GM19395 (cell line): ENCODE measurements around the gene DDX39A.
"Not testable (repeated sequence)": the region's sequence is repeated elsewhere in the genome, so short reads cannot be mapped to it uniquely, and the experiment has no call there.

Experiments
- ATAC-seq: cut with Tn5 transposase; IDR thresholded peaks from one replicate; pipeline ENCODE4 v1.9.1; 2021; ENCODE audit warnings: mild to moderate bottlenecking, moderate library complexity; ENCODE audit not compliant: unreplicated experiment

The DDX39A gene

DNA sequence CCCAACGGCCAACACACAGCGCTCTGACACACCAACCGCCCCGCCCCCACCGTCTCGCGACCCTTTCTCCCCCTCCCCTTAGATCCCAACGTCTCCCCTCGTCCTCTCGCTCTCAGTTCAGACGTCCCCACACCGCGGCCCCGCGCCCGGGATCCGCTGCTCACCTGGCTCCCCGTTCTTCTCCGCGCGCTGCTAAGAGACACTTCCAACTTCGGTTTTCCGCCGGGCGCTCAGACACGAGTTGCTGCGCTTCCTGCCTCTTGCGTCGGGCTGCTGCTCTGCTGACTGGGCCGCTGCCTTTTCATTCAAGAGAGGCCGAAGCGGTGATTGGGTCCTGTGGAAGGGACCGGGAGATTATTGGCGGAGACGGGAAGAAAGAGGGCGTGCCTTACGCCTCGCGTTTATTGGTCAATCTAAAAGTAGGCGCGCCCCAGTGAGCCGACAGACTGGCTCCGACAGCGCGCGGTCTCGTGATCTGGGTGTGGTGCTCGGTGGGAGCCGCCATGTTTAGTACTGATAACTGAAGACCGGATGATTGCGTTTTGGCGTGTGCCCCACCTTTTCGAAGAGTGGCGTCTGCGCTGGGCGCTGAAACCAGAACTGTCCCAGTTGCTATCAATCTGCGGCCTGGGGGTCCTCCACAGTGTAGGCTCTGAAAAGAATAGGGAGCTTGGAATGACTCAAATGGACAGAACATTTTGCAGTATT is at the start of gene DDX39A:
TSS of gene DDX39A (minus strand) at position 236 of the 708 bp plus-strand sequence. CDS start 6,121 bp downstream, outside the sequence.
- ATAC-seq, result peak; percentile 87

DNA sequence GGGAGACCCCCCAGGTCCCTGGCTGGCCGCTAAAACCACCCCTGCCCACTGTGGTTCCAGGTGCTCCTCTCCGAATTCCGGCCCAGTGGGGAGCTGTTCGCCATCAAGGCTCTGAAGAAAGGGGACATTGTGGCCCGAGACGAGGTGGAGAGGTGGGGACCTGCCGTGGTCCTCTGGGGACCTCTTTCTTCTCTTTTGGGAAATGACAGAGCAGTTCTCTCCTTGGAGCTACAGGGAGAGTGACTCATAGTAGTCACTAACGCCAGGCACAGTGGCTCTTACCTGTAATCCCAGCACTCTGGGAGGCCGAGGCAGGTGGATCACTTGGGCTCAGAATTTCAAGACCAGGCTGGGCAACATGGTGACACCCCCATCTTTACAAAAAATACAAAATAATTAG is 48.7 kb upstream of the DDX39A start:
- ATAC-seq, result no peak

DNA sequence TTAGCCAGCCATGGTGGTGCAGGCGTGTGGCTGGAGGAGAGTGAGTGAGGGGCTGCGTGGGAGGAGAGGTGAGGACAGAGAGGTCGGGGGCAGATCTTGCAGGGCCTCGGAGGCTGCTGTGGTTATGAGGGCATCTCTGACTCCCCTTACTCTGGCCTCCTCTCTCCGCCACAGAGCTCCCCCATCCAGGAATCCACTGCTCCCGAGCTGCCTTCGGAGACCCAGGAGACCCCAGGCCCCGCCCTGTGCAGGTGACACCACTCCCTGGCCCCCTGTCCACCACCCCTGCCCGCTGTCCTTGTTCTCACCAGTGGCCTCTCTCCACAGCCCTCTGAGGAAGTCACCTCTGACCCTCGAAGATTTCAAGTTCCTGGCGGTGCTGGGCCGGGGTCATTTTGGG is 48.2 kb upstream of the DDX39A start:
- no peak for ATAC-seq

DNA sequence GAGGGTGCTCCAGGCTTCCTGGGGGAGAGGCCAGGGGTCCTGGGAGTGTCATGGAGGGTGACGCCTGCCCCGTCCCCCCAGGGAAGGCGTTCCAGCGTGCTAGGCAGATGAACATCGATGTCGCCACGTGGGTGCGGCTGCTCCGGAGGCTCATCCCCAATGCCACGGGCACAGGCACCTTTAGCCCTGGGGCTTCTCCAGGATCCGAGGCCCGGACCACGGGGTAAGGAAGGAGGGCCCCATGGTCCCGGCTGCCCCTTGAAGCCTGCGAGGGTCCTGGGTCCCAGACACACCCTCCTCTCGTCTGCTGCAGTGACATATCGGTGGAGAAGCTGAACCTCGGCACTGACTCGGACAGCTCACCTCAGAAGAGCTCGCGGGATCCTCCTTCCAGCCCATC is 44.6 kb upstream of the DDX39A start:
- no peak for ATAC-seq

GRCh38 chr19:14462401-14462800 is 43.3 kb upstream of the DDX39A start:
- not testable (repeated sequence) for ATAC-seq

DNA sequence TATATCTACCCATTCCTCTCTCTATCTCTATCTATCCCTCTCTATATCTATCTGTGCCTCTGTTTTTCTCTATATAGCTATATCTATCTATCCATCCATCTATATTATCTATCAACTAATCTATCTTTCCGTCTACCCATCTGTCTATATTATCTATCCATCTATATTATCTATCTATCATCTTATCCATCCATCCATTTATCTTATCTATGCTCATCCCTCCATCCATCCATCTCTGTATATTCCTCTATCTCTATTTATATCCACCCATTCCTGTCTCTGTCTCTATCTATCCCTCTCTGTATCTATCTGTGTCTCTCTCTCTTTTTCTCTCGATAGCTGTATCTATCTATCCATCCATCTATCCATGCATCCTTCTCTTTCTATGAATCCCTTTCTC is 41.8 kb upstream of the DDX39A start:
- ATAC-seq, result no peak

DNA sequence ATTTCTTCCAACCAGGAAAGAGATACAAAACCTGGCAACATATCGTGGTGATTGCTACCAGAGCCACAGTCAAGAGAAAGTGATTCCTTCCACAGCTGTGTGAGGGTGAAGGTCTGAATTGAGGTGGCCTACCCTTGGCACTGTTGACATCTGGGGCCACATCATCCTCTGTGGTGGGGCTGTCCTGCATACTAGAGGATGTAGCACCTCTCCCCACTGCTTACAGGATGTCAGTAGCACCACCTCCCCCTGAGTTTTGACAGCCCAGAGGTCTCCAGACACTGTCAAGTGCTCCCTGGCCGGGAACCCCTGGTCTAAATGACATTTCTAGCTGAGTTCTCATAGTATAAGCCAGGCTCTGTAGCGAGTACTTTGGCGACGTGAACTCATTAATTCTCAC is 40.6 kb upstream of the DDX39A start:
- ATAC-seq, result no peak

- not testable (repeated sequence) for ATAC-seq
These were observed 33.2 kb upstream of the DDX39A start for GRCh38 chr19:14452303-14452702.

DNA sequence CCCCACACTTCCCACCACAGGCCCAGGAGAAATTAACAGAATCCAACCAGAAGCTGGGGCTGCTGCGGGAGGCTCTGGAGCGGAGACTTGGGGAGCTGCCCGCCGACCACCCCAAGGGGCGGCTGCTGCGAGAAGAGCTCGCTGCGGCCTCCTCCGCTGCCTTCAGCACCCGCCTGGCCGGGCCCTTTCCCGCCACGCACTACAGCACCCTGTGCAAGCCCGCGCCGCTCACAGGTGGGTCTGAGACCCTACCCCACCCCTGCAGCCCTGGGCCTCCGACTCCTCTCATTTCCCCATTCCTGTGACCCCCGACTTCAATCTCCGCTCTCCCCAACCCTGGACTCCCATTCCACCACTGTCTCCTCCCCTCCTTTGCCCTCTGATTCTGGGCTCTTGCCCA is 31.7 kb upstream of the DDX39A start:
- no peak for ATAC-seq

DNA sequence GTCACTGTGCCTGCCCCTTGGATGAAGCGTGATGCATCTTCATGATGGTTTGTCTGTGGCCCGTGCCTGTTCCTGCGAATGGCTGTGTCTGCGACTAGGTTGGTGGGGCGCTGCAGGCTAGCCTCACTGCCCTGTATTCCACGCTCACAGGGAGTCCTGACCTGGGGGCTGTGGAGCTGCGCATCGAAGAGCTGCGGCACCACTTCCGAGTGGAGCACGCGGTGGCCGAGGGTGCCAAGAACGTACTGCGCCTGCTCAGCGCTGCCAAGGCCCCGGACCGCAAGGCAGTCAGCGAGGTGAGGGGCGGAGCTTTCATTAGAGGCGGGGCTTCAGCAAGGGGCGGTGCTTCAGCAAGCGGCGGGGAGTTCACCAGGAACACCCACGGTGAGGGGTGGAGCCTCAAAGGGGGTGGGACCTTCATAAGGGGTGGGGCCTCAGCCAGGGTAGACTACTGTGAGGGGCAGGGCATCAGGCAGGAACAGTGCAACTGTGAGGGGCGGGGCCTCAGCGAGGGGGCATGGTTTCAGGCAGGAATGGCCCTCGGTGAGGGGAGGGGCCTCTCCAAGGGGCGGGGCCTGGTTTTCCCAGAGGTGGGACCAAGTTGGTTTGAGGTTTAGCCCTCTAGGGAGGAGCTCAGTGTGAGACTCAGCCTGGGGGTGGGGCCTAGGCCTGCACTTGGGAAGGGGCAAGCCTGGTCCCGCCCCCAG is 31.2 kb upstream of the DDX39A start:
- ATAC-seq, result no peak

DNA sequence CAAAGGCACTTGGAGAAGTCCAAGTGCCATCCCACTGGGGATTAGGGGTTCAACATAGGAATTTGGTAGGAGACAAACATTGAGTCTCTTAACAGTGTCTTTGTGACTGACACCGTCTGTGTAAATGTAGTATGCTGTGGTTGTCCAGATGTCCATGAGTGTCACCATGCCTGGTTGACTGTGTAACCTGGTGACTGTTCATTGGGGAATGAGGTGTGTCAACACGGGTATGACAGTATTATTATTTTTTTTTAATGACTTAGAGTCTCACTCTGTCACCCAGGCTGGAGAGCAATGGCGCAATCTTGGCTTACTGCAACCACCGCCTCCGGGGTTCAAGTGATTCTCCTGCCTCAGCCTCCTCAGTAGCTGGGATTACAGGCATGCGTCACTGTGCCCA is 30.2 kb upstream of the DDX39A start:
- no peak for ATAC-seq

DNA sequence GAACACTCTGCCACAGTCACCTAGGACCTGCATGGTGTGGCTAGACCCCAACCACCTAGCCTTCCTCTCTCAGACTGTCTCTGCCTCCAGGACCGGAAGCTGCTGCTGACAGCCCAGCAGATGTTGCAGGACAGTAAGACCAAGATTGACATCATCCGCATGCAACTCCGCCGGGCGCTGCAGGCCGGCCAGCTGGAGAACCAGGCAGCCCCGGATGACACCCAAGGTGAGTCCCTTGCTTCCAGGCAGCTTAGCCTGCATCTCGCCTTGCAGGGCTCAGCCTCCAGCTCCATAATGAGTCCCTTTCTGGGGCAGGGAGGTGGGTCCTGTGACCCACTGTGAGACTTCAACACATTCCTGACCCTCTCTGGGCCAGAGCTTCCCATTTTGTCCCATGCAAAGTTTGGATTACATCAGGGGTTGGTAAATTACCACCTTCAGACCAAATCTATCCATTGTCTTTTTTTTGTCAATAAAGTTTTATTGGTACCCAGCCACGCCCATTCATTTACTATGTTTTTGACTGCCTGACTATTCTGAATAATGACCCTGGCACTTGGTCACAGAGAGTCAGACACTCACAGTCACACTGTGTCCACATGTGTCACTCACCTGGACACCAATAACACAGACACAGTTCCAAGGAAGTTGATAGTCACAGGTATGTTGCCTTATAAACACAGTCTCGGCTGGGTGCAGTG is 27.3 kb upstream of the DDX39A start:
- no peak for ATAC-seq

DNA sequence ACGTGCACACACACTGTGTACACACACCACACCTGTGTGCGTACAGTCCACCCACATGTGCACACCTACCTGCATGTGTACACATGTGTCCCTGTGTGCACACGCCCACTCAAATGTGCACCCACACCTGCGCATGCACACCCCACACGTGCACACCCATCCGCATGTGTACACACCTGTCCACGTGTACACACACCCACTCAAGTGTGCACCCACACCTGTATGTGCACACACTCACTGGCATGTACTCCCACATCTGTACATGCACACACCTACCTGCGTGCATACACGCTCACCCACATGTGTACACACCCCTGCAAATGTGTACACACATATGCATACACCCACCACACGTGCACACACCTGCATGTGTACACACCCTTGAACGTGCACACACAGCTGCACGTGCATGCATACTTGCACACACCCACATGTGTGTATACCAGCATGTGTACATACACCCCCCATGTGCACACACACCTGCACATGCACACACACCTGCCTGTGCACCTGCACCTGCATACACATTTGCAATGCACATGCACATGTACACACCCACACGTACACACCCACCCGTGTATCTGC is 24.6 kb upstream of the DDX39A start:
- no peak for ATAC-seq

DNA sequence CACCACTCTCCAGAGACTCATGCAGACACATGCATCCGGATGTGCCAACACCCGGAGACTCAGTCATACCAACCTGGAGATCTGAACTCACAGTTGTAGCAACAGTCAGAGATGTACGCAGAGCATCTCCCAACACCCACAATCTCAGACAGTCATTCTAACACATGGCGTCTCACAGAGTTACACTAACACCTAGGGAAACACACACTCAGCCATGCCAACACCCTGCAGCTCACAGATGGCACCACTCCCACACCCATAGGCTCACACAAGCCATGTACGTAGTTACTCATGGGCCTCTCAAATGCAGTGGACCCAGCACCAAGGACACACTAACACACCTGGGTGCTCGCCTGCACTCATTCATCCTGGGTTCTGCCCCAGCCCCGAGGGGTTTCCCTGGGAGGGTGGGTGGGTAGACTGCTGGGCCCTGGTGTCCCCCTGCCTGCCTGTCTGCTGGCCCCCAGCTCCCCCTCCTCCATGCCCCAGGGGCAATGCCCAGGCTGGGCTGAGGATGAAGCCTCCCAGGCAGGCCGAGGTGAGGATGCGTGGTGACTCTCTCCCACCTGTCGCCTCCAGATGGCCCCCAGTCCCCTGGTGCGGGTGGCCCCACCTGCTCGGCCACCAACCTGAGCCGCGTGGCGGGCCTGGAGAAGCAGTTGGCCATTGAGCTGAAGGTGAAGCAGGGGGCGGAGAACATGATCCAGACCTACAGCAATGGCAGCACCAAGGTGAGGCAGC is 23.9 kb upstream of the DDX39A start:
- ATAC-seq, result no peak

- no peak for ATAC-seq
These were observed 22.1 kb upstream of the DDX39A start for GRCh38 chr19:14441041-14441938.

DNA sequence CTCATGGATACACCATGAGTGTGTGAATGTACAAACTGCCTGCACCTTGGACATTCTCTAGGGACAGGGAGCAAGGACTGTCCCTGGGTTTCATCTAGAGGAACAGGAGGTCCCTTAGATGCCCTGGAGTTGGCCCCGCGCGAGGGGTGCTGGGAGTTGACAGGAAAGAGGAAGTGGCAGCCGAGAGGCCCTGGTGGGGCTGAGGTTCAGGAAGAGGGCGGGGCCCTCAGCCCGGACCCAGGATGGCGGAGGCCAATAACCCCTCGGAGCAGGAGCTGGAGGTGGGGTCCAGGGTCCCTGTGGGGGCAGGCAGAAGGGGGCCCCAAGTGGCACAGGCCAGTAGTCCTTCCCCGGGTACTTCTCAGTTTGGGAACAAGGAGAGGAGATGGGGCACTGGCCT is 20.9 kb upstream of the DDX39A start:
- ATAC-seq, result peak; percentile 93

GRCh38 chr19:14439014-14439413 is 19.9 kb upstream of the DDX39A start:
- ATAC-seq, result no peak

- no peak for ATAC-seq
These were observed 18.5 kb upstream of the DDX39A start for GRCh38 chr19:14437578-14438140.

DNA sequence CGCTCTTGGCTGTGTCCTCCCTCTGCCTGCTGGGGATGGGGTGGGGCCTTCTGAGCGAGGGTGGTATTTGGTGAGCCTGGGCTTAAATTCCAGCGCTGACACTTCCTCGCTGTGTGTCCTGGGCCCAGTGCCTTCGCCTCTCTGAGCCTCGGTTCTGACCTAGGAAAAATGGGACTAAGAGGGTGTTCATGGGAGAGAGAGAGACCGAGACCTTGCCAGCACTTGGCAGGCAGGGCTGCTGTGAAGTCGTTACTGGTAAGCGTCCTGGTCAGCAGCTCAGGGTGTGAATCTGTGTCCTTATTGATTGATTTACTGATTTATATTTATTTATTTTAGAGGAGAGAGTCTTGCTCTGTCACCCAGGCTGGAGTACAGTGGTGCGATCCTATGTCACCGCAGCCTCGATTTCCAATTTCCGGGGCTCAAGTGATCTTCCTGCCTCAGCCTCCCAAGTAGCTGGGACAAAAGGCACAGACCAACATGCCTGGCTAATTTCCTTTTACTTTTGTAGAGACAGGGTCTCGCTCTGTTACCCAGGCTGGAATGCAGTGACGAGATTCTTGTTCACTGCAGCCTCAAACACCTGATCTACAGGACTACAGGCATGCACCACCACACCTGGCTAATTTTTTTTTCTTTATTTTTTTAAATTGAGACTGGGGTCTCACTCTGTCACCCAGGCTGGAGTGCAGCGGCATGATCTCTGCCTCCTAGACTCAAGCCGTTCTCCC is 16.3 kb upstream of the DDX39A start:
- ATAC-seq, result no peak
